Gastroesophageal sphincter (tissue), 3 donors: Measurements from ENCODE around the gene GAB4.

Experiments
- EP300 ChIP-seq: sonication (generic); formaldehyde crosslinking; IDR thresholded peaks from one replicate; pipeline ENCODE4 v1.6.1; 2017; ENCODE audit warnings: antibody characterized with exemption, mild to moderate bottlenecking
- POLR2A ChIP-seq, 2 donors: fragments of 450-650 bp; IDR thresholded peaks; one replicate each; pipeline ENCODE4 v1.6.1; 2017; ENCODE audit warnings: antibody characterized with exemption in 2 of 2, mild to moderate bottlenecking in 2 of 2, moderate library complexity in 1 of 2
- POLR2AphosphoS5 ChIP-seq: sonication (generic); formaldehyde crosslinking; IDR thresholded peaks from one replicate; pipeline ENCODE4 v1.6.1; 2017; ENCODE audit warnings: antibody characterized with exemption
- TF ChIP-seq, protein P1 (sequence below), 4 experiments: fragments of 200-600 bp in 2 of 4; fragments of 450-650 bp in 2 of 4; sonication (generic) in 1 of 4; IDR thresholded peaks; one replicate each; pipeline ENCODE4 v1.5.1; 2017 to 2019; ENCODE audit warnings: antibody characterized with exemption in 4 of 4, mild to moderate bottlenecking in 2 of 4, moderate library complexity in 2 of 4

DNA sequence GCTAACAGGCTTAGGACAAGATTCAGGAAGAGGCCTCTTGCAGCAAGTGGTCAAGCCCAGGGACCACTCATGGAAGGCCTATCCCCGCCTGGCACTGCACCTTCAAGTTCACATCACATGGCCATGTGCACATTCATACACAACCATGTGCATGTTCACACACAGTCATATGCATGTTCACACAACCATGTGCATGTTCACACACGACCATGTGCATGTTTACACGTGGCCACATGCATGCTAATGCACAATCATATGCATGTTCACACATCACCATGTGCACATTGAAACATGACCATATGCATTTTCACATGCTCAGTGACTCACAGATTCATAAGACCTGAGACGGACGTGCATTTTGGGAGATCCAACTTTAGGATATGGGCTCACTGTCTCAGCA, 48.0 kb upstream of the GAB4 start:
- TF ChIP-seq, protein P1, sequence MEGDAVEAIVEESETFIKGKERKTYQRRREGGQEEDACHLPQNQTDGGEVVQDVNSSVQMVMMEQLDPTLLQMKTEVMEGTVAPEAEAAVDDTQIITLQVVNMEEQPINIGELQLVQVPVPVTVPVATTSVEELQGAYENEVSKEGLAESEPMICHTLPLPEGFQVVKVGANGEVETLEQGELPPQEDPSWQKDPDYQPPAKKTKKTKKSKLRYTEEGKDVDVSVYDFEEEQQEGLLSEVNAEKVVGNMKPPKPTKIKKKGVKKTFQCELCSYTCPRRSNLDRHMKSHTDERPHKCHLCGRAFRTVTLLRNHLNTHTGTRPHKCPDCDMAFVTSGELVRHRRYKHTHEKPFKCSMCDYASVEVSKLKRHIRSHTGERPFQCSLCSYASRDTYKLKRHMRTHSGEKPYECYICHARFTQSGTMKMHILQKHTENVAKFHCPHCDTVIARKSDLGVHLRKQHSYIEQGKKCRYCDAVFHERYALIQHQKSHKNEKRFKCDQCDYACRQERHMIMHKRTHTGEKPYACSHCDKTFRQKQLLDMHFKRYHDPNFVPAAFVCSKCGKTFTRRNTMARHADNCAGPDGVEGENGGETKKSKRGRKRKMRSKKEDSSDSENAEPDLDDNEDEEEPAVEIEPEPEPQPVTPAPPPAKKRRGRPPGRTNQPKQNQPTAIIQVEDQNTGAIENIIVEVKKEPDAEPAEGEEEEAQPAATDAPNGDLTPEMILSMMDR (IDR thresholded peaks at IDR 0.05): no peak
- TF ChIP-seq POLR2A (IDR thresholded peaks at IDR 0.05) (no peak), POLR2AphosphoS5 (no peak), EP300 (no peak)
